Mesodermal cell (in vitro differentiated cells): ENCODE measurements around the gene WDR18.

Source experiments
- H3K27ac ChIP-seq: 2 replicates; pipeline ENCODE4 v1.7.0; 2013; ENCODE audit warnings: mild to moderate bottlenecking, low read depth, low read length, moderate library complexity; ENCODE audit not compliant: severe bottlenecking
- H3K36me3 ChIP-seq: 2 replicates; pipeline ENCODE4 v1.7.1; 2013; ENCODE audit warnings: mild to moderate bottlenecking, low read length, moderate library complexity; ENCODE audit not compliant: control insufficient read depth, insufficient read depth
- H3K4me1 ChIP-seq: one replicate; pipeline ENCODE4 v1.7.1; 2013; ENCODE audit warnings: mild to moderate bottlenecking, low read length; ENCODE audit not compliant: insufficient read depth, control insufficient read depth, poor library complexity, severe bottlenecking
- H3K4me3 ChIP-seq: 2 replicates; pipeline ENCODE4 v1.7.0; 2013; ENCODE audit warnings: low read length, control low read depth, mild to moderate bottlenecking; ENCODE audit not compliant: insufficient read depth, poor library complexity, severe bottlenecking; ENCODE audit errors: extremely low read depth
- H3K9me3 ChIP-seq: 2 replicates; pipeline ENCODE4 v1.7.1; 2013; ENCODE audit warnings: mild to moderate bottlenecking, low read length, moderate library complexity; ENCODE audit not compliant: control insufficient read depth
- WGBS, 2 experiments: methylation state at CpG; one replicate each; pipeline ENCODE4 v1.1.5; 2013; ENCODE audit warnings: missing lambda C conversion rate in 2 of 2; ENCODE audit not compliant: insufficient coverage in 2 of 2; 5-methylcytosine and 5-hydroxymethylcytosine counted together

WDR18 gene

GRCh38 chr19:993831-994393 lies 9.8 kb downstream of the WDR18 start:
- Histone ChIP-seq H3K36me3 (peaks cover 41% of the 10 kb centered on the region), H3K9me3 (no peaks in the 10 kb centered on the region), H3K4me1 (peaks cover 3% of the 10 kb centered on the region), H3K27ac (no peak overlapping the region), H3K4me3 (no peak overlapping the region)
- WGBS, 2 experiments: 95 to 97% methylated on average over 33 to 41 of the region's 43 CpGs

GRCh38 chr19:994516-994915 lies 10.4 kb downstream of the WDR18 start:
- H3K4me3 ChIP-seq: no peak overlapping the region
- no peaks in the 10 kb centered on the region for H3K9me3 ChIP-seq
- H3K36me3 ChIP-seq: peaks cover 39% of the 10 kb centered on the region
- H3K4me1 ChIP-seq: peaks cover 3% of the 10 kb centered on the region
- WGBS, 2 experiments: 95 to 99% methylated on average over 16 of the region's 18 CpGs
- H3K27ac ChIP-seq: no peak overlapping the region

- H3K4me3 ChIP-seq: no peak overlapping the region
- WGBS, 2 experiments: 96 to 97% methylated on average over 24 to 25 of the region's 26 CpGs
- no peaks in the 10 kb centered on the region for H3K9me3 ChIP-seq
- H3K27ac ChIP-seq: no peak overlapping the region
- peaks cover 32% of the 10 kb centered on the region for H3K36me3 ChIP-seq
- H3K4me1 ChIP-seq: peaks cover 3% of the 10 kb centered on the region
These were observed 11.1 kb downstream of the WDR18 start for GRCh38 chr19:995051-995827.

GRCh38 chr19:996051-996838 lies 12.1 kb downstream of the WDR18 start:
- Histone ChIP-seq H3K36me3 (peaks cover 22% of the 10 kb centered on the region), H3K4me3 (no peak overlapping the region), H3K9me3 (no peaks in the 10 kb centered on the region), H3K4me1 (peaks cover 3% of the 10 kb centered on the region), H3K27ac (no peak overlapping the region)
- 50 to 55% methylated on average over 59 to 64 of the region's 64 CpGs for WGBS, 2 experiments

- 49 to 65% methylated on average over 5 to 6 of the region's 6 CpGs for WGBS, 2 experiments
- Histone ChIP-seq H3K36me3 (peaks cover 13% of the 10 kb centered on the region), H3K4me1 (peaks cover 3% of the 10 kb centered on the region)
These were observed 13.9 kb downstream of the WDR18 start for GRCh38 chr19:998064-998463.

GRCh38 chr19:999379-999719 lies 15.2 kb downstream of the WDR18 start:
- no peaks in the 10 kb centered on the region for H3K9me3 ChIP-seq
- H3K36me3 ChIP-seq: peaks cover 7% of the 10 kb centered on the region
- no peak overlapping the region for H3K4me3 ChIP-seq
- H3K27ac ChIP-seq: no peak overlapping the region
- H3K4me1 ChIP-seq: peaks cover 3% of the 10 kb centered on the region
- 71 to 90% methylated on average over 2 to 3 of the region's 3 CpGs for WGBS, 2 experiments

More at GRCh38 chr19:998064-998463, 13.9 kb downstream of the WDR18 start:
- H3K9me3 ChIP-seq: no peaks in the 10 kb centered on the region
- H3K4me3 ChIP-seq: no peak overlapping the region
- H3K27ac ChIP-seq: no peak overlapping the region

- peaks cover under 1% of the 10 kb centered on the region for H3K36me3 ChIP-seq
- H3K9me3 ChIP-seq: no peaks in the 10 kb centered on the region
- 3 to 4% methylated on average over 28 to 36 of the region's 43 CpGs for WGBS, 2 experiments
- H3K4me3 ChIP-seq: peak within 1 kb of the TSS; percentile 33
- H3K4me1 ChIP-seq: peaks cover 3% of the 10 kb centered on the region
- H3K27ac ChIP-seq: no peak within 1 kb of the TSS
These were observed 15.9 kb downstream of the WDR18 start, which contains the start of gene GRIN3B for GRCh38 chr19:1000095-1000494. Gene GRIN3B (plus strand): TSS chr19:1000419. CDS start chr19:1000438, 19 bp downstream.

- Histone ChIP-seq H3K27ac (no peak overlapping the region), H3K4me3 (peak overlapping the region; percentile 33), H3K36me3 (no peaks in the 10 kb centered on the region), H3K9me3 (no peaks in the 10 kb centered on the region), H3K4me1 (no peaks in the 10 kb centered on the region)
- WGBS, 2 experiments: 5 to 11% methylated on average over 46 to 62 of the region's 73 CpGs
These were observed 16.7 kb downstream of the WDR18 start for GRCh38 chr19:1000591-1001537.

- no peak overlapping the region for H3K27ac ChIP-seq
- WGBS, 2 experiments: 1 to 5% methylated on average over 10 to 12 of the region's 20 CpGs
- no peak overlapping the region for H3K4me3 ChIP-seq
- no peaks in the 10 kb centered on the region for H3K36me3 ChIP-seq
- no peaks in the 10 kb centered on the region for H3K9me3 ChIP-seq
- no peaks in the 10 kb centered on the region for H3K4me1 ChIP-seq
These were observed 17.5 kb downstream of the WDR18 start for GRCh38 chr19:1001538-1002166.

- 77 to 79% methylated on average over 3 to 4 of the region's 4 CpGs for WGBS, 2 experiments
- H3K36me3 ChIP-seq: no peaks in the 10 kb centered on the region
These were observed 18.5 kb downstream of the WDR18 start for GRCh38 chr19:1002600-1002999.

More at GRCh38 chr19:1002600-1002999, 18.5 kb downstream of the WDR18 start:
- H3K4me3 ChIP-seq: no peak overlapping the region
- no peaks in the 10 kb centered on the region for H3K9me3 ChIP-seq
- no peak overlapping the region for H3K27ac ChIP-seq
- no peaks in the 10 kb centered on the region for H3K4me1 ChIP-seq
